Measurements from ENCODE around the gene CEP135. TPM values are rescaled to one million over a fixed set of nuclear protein-coding genes. Genes with fewer than 3 reads are reported as not detected.
A peak's percentile ranks its signal among the peaks of the same experiment; 100 is the strongest.

CEP135 gene
- total RNA-seq, 1 donor: 10.1 TPM

DNA sequence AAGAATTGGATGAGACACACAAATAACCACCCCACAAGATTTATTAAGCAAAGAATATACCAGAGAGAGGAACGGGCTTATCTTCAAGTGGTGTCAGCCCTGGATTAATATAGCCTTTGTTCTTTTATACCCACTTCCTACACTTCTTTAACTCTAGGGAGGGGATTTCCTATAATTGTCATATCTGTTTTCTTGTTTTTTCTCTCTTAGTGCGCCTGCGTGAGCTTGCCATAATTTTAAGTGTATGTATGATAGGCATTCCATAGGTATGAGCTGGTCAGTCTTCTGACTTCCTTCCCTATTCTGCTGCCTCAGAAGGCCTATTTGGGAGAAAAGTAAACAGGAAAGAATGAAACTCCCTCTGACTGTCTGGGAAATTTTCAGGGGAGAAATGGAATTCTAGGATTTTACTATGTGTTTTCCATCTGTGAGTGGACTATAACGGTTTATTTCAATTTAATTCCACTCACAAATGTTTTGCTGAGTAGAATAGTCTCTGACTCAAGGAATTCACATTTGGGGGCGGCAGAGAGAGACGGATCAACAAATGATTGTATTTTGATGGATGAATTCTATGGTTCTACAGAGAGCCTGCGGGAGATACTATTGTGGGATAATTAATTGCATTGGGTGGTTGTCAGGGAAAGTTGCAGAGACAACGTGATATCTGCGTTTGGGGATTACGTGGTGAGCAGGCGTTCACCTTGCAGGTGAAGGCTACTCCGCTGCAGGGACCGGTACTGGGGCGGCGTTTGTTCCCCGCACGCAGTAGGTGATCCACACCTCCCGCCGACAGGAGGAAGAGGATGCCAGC lies 626 bp upstream of the CEP135 start:
- Histone ChIP-seq H3K4me2 (ENCODE audit: insufficient read depth, low read length) (peak overlapping the region; percentile 93), H3K27me3 (ENCODE audit: insufficient read depth, low read length) (no peaks in the 10 kb centered on the region), H2AFZ (ENCODE audit: low read length) (peak overlapping the region; percentile 91), H3K4me3 (ENCODE audit: insufficient read depth, low read length) (peak overlapping the region; percentile 78), H3K9me3 (ENCODE audit: low read depth, low read length) (no peaks in the 10 kb centered on the region), H4K20me1 (ENCODE audit: insufficient read depth, low read length) (no peaks in the 10 kb centered on the region), H3K36me3 (ENCODE audit: insufficient read depth, low read length) (peaks cover 6% of the 10 kb centered on the region), H3K27ac (ENCODE audit: low read depth, low read length) (peak overlapping the region; percentile 92), H3K4me1 (ENCODE audit: insufficient read depth, low read length) (peaks cover 24% of the 10 kb centered on the region), H3K79me2 (ENCODE audit: insufficient read depth, low read length) (peaks cover 44% of the 10 kb centered on the region)
- peak; percentile 81 for DNase-seq (ENCODE audit: insufficient read length, low spot score, missing footprints)
- TF ChIP-seq, protein P1, sequence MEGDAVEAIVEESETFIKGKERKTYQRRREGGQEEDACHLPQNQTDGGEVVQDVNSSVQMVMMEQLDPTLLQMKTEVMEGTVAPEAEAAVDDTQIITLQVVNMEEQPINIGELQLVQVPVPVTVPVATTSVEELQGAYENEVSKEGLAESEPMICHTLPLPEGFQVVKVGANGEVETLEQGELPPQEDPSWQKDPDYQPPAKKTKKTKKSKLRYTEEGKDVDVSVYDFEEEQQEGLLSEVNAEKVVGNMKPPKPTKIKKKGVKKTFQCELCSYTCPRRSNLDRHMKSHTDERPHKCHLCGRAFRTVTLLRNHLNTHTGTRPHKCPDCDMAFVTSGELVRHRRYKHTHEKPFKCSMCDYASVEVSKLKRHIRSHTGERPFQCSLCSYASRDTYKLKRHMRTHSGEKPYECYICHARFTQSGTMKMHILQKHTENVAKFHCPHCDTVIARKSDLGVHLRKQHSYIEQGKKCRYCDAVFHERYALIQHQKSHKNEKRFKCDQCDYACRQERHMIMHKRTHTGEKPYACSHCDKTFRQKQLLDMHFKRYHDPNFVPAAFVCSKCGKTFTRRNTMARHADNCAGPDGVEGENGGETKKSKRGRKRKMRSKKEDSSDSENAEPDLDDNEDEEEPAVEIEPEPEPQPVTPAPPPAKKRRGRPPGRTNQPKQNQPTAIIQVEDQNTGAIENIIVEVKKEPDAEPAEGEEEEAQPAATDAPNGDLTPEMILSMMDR (IDR thresholded peaks at IDR 0.05; ENCODE audit: extremely low read depth, low read depth, low read length): no peak

DNA sequence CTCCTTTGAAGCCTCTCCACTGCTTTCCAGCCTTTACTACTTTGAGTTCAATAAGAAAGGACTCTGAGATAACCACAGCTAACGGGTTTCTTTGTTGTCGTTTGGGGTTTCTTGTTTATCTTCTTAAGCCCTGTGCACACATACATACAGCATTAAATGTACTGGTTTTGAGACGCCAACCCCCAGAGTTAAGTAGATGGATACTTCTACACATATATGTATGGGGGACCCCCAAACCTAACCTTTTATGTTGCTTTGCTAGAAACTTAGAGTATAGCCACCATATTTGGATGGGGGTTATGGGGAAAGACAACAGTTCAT lies 697 bp downstream of the CEP135 start:
- H3K27ac ChIP-seq (ENCODE audit: low read depth, low read length): peak overlapping the region; percentile 92
- H3K27me3 ChIP-seq (ENCODE audit: insufficient read depth, low read length): no peaks in the 10 kb centered on the region
- peak overlapping the region; percentile 70 for H2AFZ ChIP-seq (ENCODE audit: low read length)
- no peaks in the 10 kb centered on the region for H3K9me3 ChIP-seq (ENCODE audit: low read depth, low read length)
- peaks cover 24% of the 10 kb centered on the region for H3K4me1 ChIP-seq (ENCODE audit: insufficient read depth, low read length)
- TF ChIP-seq, protein P1 (IDR thresholded peaks at IDR 0.05; ENCODE audit: extremely low read depth, low read depth, low read length): no peak
- H3K4me2 ChIP-seq (ENCODE audit: insufficient read depth, low read length): peak overlapping the region; percentile 93
- H3K4me3 ChIP-seq (ENCODE audit: insufficient read depth, low read length): peak overlapping the region; percentile 78
- peaks cover 13% of the 10 kb centered on the region for H3K36me3 ChIP-seq (ENCODE audit: insufficient read depth, low read length)
- H3K79me2 ChIP-seq (ENCODE audit: insufficient read depth, low read length): peaks cover 44% of the 10 kb centered on the region
- H4K20me1 ChIP-seq (ENCODE audit: insufficient read depth, low read length): no peaks in the 10 kb centered on the region
- no peak for DNase-seq (ENCODE audit: insufficient read length, low spot score, missing footprints)

DNA sequence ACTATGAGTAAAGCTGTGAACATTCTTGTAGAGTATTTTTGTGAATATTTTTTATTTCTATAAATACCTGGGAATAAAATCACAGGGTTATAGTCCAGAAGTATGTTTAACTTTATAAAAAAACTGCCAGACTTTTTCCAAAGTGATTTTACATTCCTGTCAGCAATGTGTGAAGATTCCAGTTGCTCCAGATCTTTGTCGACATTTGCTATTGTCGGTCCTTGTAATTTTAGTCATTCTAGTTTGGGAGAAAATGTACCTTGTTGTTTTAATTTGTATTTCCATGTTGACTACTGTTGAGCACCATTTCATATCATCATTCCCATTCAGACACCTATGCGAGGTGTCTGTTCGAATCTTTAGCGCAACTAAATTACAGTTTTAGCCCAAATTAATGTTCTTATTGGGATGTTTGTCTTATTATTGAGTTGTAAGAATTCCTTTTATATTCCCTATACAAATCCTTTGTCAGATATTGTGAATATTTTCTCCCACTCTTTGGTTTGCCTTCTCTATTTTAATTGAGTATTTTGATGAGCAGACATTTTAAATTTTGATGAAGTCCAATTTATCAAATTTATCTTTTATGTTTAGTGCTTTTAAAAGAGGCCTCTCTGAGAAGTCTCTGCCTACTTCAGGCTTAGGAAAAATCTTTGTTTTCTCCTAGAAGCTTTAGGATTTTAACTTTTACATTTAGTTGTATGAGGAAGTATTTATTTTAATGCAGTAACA lies 2.6 kb downstream of the CEP135 start:
- Histone ChIP-seq H3K79me2 (ENCODE audit: insufficient read depth, low read length) (peaks cover 34% of the 10 kb centered on the region), H3K27ac (ENCODE audit: low read depth, low read length) (no peak overlapping the region), H2AFZ (ENCODE audit: low read length) (no peak overlapping the region), H3K36me3 (ENCODE audit: insufficient read depth, low read length) (peaks cover 15% of the 10 kb centered on the region), H3K4me3 (ENCODE audit: insufficient read depth, low read length) (no peak overlapping the region), H3K27me3 (ENCODE audit: insufficient read depth, low read length) (no peaks in the 10 kb centered on the region), H3K9me3 (ENCODE audit: low read depth, low read length) (no peaks in the 10 kb centered on the region), H3K4me1 (ENCODE audit: insufficient read depth, low read length) (peaks cover 24% of the 10 kb centered on the region), H3K4me2 (ENCODE audit: insufficient read depth, low read length) (no peak overlapping the region), H4K20me1 (ENCODE audit: insufficient read depth, low read length) (no peaks in the 10 kb centered on the region)
- TF ChIP-seq, protein P1 (IDR thresholded peaks at IDR 0.05; ENCODE audit: extremely low read depth, low read depth, low read length): no peak
- no peak for DNase-seq (ENCODE audit: insufficient read length, low spot score, missing footprints)

DNA sequence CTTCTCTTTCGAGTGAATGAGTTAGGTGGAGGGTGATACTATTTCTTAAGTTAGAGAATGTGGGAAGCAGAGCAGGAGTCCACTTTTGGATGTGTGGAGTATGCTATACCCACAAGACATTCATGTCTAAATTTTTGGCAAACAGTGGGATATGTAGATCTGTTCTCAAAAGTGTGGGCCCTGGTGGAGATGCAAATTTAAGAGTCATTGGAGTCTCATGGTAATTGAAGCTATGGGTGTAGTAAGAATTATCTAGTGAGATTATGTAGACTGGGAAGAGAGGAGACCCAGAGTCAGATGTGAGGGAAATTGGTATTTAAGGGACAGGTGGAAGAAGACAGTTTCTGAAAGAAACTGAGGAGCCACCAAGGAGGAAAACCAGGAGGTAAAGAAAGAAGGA lies 7.0 kb downstream of the CEP135 start:
- no peak overlapping the region for H3K4me3 ChIP-seq (ENCODE audit: insufficient read depth, low read length)
- H3K4me1 ChIP-seq (ENCODE audit: insufficient read depth, low read length): no peaks in the 10 kb centered on the region
- no peak overlapping the region for H3K4me2 ChIP-seq (ENCODE audit: insufficient read depth, low read length)
- H3K36me3 ChIP-seq (ENCODE audit: insufficient read depth, low read length): peaks cover 30% of the 10 kb centered on the region
- no peaks in the 10 kb centered on the region for H3K9me3 ChIP-seq (ENCODE audit: low read depth, low read length)
- H3K27me3 ChIP-seq (ENCODE audit: insufficient read depth, low read length): no peaks in the 10 kb centered on the region
- H4K20me1 ChIP-seq (ENCODE audit: insufficient read depth, low read length): no peaks in the 10 kb centered on the region
- H3K27ac ChIP-seq (ENCODE audit: low read depth, low read length): no peak overlapping the region
- H2AFZ ChIP-seq (ENCODE audit: low read length): no peak overlapping the region
- peaks cover 20% of the 10 kb centered on the region for H3K79me2 ChIP-seq (ENCODE audit: insufficient read depth, low read length)
- DNase-seq (ENCODE audit: insufficient read length, low spot score, missing footprints): no peak
- TF ChIP-seq, protein P1 (IDR thresholded peaks at IDR 0.05; ENCODE audit: extremely low read depth, low read depth, low read length): no peak

Data from osteoblast (primary cell).